ENCODE data around the gene ADARB2.

ADARB2 gene

DNA sequence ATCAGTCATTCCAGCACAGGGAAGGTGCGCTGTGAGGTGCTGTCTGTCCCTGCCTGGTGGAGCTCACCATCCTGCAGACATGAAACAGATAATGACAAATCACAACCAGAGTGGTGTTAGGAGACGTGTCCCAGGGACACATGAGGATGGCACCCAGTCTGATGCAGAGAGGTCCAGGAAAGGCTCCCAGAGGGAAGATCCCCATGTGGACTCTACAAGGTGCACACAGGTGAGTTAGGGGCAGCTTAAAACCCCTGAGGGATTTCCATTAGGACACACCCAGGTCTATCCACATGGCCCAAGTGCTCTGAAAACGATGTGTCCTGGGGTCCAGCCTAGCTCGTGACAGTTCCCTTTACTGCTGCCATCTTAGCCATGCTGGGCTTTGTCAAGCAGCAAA is 91.4 kb downstream of the ADARB2 start:
- H3K4me3 ChIP-seq (ENCODE audit: control insufficient read depth, low read depth, low read length) = no peak overlapping the region
- no peak for DNase-seq (ENCODE audit: low read depth)
- TF ChIP-seq, protein P1, sequence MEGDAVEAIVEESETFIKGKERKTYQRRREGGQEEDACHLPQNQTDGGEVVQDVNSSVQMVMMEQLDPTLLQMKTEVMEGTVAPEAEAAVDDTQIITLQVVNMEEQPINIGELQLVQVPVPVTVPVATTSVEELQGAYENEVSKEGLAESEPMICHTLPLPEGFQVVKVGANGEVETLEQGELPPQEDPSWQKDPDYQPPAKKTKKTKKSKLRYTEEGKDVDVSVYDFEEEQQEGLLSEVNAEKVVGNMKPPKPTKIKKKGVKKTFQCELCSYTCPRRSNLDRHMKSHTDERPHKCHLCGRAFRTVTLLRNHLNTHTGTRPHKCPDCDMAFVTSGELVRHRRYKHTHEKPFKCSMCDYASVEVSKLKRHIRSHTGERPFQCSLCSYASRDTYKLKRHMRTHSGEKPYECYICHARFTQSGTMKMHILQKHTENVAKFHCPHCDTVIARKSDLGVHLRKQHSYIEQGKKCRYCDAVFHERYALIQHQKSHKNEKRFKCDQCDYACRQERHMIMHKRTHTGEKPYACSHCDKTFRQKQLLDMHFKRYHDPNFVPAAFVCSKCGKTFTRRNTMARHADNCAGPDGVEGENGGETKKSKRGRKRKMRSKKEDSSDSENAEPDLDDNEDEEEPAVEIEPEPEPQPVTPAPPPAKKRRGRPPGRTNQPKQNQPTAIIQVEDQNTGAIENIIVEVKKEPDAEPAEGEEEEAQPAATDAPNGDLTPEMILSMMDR (IDR thresholded peaks at IDR 0.05; ENCODE audit: control insufficient read depth, insufficient read depth, low read depth, low read length, missing control alignments) = no peak

DNA sequence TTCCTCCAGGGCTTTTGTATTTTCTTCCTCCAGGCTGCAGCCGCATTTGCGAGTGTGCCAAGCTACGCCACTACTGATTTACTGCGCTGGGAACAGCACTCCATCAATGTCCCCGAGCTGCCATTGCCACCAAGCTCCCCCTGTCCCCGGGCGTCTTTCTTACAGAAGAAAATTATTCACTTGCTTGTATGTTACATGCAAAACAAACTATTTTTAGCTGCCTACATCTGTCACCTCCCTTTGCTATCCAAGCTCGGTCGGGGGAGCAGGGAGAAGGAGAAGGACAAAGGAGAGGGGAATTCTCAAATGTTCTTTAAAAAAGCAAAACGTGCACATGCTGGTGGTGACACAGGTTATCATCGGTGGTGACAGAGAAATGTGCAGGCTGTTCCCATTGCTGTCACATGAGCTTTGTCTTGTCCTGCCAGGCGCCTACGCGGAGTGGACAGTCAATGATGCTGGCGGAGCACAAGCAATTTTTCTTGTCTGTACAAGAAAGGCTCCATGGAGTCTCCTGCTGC is 93.1 kb downstream of the ADARB2 start:
- H3K4me3 ChIP-seq (ENCODE audit: control insufficient read depth, low read depth, low read length) = no peak overlapping the region
- TF ChIP-seq, protein P1 (IDR thresholded peaks at IDR 0.05; ENCODE audit: control insufficient read depth, insufficient read depth, low read depth, low read length, missing control alignments) = no peak
- DNase-seq (ENCODE audit: low read depth) = no peak

DNA sequence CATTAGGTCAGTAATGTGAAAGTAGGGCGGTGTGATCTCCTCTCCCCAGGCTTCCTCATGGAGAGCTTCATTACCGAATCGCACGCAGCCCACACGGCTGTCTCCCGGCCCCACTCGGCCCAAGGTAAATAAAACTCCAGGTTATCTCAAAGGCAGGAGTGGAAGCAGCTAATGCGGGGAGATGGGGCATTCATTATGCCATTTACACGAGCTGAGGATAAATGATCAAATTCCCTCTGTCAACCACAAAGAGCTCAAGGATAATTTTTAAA is 93.5 kb downstream of the ADARB2 start:
- no peak for DNase-seq (ENCODE audit: low read depth)
- TF ChIP-seq, protein P1 (IDR thresholded peaks at IDR 0.05; ENCODE audit: control insufficient read depth, insufficient read depth, low read depth, low read length, missing control alignments) = no peak
- H3K4me3 ChIP-seq (ENCODE audit: control insufficient read depth, low read depth, low read length) = no peak overlapping the region

DNA sequence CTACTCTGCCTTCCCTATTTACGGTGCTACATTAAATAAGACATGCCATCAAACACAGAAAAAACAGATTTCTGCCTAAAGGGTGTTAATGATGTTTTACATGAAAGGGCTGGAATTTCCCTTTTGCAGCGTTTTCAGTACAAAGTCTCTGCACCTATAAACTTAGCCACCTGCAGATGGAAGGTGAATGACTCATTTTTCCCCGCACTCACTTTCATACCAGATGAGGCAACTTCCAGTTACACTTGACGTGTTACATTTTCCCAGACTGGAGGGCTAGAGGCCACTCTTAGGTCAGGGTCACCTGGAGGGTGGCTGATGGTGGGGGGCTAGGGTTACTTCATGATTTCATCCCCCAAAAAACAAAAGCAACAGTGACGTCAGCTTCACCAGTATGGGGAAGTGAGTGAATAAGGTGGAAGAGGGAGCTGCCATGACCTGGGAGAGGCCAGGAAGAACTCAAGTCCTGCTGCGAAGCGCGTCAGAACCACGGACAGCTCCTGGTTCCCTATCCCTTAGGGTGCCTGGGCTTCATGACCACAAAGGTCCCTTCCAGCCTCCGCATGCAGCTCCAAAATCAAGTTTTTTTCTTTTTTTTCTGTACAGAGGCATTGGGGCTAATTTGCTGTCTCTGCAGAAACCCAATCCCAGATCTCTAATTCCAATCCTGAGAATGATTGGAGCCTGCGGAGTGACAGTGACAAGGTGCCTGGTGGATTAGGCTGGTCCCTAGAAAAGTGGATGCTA is 94.0 kb downstream of the ADARB2 start:
- H3K4me3 ChIP-seq (ENCODE audit: control insufficient read depth, low read depth, low read length) = no peak overlapping the region
- TF ChIP-seq, protein P1 (IDR thresholded peaks at IDR 0.05; ENCODE audit: control insufficient read depth, insufficient read depth, low read depth, low read length, missing control alignments) = no peak
- no peak for DNase-seq (ENCODE audit: low read depth)

DNA sequence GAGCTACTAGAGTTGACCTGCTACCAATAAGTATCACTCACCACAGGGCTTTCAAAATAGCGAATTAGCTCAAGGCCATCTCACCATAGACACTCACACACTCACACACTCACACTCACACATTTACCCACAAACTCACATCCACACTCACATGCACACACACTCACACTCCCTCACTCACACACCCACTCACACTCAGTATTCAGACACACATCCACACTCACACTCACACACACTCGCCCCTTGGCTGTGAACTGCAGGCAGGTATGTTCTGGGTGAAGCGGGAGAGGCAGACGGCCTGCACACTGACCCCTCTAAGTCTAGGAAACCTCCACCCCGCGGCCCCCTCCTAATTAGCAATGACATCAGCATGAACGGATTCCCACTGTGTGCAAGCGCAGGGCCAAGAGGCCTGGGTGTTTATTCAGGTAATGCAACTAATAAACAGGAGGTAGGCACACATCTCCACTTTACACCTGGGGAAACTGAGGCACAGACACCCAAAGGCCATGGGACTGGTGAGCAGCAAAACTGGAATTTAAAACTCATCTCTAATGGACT is 94.6 kb downstream of the ADARB2 start:
- TF ChIP-seq, protein P1 (IDR thresholded peaks at IDR 0.05; ENCODE audit: control insufficient read depth, insufficient read depth, low read depth, low read length, missing control alignments) = no peak
- no peak overlapping the region for H3K4me3 ChIP-seq (ENCODE audit: control insufficient read depth, low read depth, low read length)
- no peak for DNase-seq (ENCODE audit: low read depth)

DNA sequence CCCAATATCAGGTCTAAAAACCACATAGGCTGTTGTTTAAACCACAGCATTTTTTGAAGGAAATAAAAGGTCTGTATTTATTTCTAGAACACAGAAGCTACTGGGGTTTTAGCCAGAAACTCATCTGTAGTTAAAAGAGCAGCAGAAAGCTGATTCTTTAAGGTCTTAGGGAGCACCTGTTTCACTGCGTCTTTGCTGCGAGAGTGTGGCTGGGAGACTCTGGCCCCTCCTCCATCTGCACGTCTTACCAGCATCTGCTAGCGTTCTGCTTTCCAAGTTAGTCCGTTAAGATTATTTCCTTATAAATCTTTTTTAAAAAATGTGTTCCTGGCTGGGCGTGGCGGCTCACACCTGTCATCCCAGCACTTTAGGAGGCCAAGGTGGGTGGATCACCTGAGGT is 95.9 kb downstream of the ADARB2 start:
- TF ChIP-seq, protein P1 (IDR thresholded peaks at IDR 0.05; ENCODE audit: control insufficient read depth, insufficient read depth, low read depth, low read length, missing control alignments) = no peak
- H3K4me3 ChIP-seq (ENCODE audit: control insufficient read depth, low read depth, low read length) = no peak overlapping the region

More for the DNA sequence above, 95.9 kb downstream of the ADARB2 start:
- no peak for DNase-seq (ENCODE audit: low read depth)

Measured in AG09309 (cell line).